Duodenal mucosa (tissue), 2 donors: ENCODE measurements around the gene ATP5PD.

Source experiments
- H3K27ac ChIP-seq: one replicate; pipeline ENCODE4 v1.7.0; 2013; ENCODE audit warnings: low read depth, low read length
- H3K27me3 ChIP-seq, 2 donors: one replicate each; pipeline ENCODE4 v1.7.0; 2013; ENCODE audit warnings: low read length in 2 of 2, control low read depth in 1 of 2; ENCODE audit not compliant: insufficient read depth in 2 of 2, control insufficient read depth in 1 of 2
- H3K36me3 ChIP-seq, 2 donors: one replicate each; pipeline ENCODE4 v1.7.0; 2013; ENCODE audit warnings: low read length in 2 of 2, control low read depth in 1 of 2; ENCODE audit not compliant: insufficient read depth in 2 of 2, control insufficient read depth in 1 of 2
- H3K4me1 ChIP-seq, 2 donors: one replicate each; pipeline ENCODE4 v1.7.0; 2013; ENCODE audit warnings: low read length in 2 of 2, control low read depth in 1 of 2; ENCODE audit not compliant: insufficient read depth in 2 of 2, control insufficient read depth in 1 of 2
- H3K4me3 ChIP-seq, 2 donors: one replicate each; pipeline ENCODE4 v1.7.0; 2013; ENCODE audit warnings: low read length in 2 of 2, low read depth in 1 of 2
- H3K9ac ChIP-seq, 2 donors: one replicate each; pipeline ENCODE4 v1.7.0; 2013; ENCODE audit warnings: low read length in 2 of 2, low read depth in 1 of 2
- H3K9me3 ChIP-seq, 2 donors: one replicate each; pipeline ENCODE4 v1.7.0; 2013; ENCODE audit warnings: low read length in 2 of 2, control low read depth in 1 of 2; ENCODE audit not compliant: control insufficient read depth in 1 of 2

The ATP5PD gene

DNA sequence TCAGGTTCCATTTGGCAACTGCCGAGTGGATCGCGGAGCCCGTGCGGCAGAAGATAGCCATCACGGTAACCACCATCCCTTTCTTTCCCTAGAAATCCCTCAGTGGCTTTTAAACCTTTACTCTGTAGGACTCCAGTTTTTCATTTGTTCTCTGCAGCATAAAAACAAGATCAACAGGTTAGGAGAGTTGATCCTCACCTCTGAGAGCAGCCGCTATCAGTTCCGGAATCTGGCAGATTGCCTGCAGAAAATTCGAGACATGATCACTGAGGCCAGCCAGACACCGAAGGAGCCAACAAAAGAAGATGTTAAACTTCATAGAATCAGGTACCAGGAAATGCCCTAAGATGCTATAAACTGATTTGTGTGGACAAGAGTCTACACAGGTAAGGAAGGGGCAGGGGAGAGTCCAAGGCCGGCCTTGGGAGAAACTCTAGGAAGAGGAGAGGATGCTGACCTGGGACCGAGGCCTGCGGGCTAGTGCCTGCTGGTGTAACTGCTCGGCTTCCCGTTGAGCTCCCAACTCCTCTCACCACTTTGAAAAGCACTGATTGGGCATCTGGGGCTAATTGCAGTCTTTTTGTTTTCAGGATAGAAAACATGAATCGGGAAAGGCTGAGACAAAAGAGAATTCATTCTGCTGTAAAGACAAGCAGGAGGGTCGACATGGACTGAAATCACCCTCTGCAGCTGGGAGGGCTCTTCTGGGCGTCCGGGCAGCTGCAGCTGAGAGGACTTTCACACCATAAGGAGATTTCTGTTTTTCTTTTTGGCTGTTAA is 26.2 kb downstream of the ATP5PD start:
- Histone ChIP-seq H3K9ac (no peak overlapping the region), H3K27me3 (no peaks in the 10 kb centered on the region), H3K9me3 (no peaks in the 10 kb centered on the region), H3K4me1 (no peaks in the 10 kb centered on the region), H3K36me3 (peaks cover 18 to 50% of the 10 kb centered on the region in 2 donors), H3K4me3 (no peak overlapping the region), H3K27ac (no peak overlapping the region)

DNA sequence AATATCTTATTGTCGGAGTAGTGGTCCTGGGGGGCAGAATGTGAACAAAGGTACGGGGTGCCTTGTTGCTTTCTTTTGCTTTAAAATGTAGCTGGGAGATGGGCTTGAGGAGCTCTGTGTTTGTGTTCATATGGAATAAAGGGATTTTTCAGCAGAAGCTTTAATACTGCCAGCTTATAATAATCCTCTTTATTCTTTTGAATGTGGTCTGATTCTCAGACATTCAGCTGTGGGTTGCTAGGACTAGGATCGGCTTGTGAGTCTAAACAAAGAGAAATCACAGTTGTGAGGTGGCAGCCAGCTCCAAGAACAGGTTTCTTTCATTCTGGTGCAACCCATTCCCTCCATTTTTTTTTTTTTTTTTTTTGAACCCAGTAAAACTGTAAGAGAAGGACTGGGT is 27.1 kb downstream of the ATP5PD start:
- Histone ChIP-seq H3K4me1 (no peaks in the 10 kb centered on the region), H3K27me3 (no peaks in the 10 kb centered on the region), H3K9me3 (no peaks in the 10 kb centered on the region), H3K9ac (no peak overlapping the region), H3K4me3 (no peak overlapping the region), H3K36me3 (peaks cover 18 to 50% of the 10 kb centered on the region in 2 donors), H3K27ac (no peak overlapping the region)

DNA sequence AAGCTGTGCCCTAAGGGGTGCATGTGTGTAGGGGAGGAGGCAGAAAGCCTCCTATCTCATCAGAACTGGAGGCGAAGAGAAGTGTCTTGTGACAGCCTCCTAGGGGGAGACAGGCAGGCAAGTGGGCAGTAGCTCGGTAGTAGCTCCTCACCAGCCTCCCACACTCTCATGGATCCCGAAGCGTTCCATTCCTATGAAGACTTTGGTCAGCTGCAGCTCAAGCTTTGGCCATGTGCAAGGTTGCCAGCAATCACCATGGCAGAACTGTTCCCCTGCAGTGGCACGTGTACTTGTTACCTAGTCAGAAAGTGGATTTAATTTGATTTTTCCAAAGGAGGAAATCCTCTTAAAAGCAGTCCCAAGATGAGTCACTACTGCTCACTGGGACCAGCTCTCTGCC is 27.6 kb downstream of the ATP5PD start:
- peaks cover 18 to 50% of the 10 kb centered on the region in 2 donors for H3K36me3 ChIP-seq
- H3K27me3 ChIP-seq: no peaks in the 10 kb centered on the region

DNA sequence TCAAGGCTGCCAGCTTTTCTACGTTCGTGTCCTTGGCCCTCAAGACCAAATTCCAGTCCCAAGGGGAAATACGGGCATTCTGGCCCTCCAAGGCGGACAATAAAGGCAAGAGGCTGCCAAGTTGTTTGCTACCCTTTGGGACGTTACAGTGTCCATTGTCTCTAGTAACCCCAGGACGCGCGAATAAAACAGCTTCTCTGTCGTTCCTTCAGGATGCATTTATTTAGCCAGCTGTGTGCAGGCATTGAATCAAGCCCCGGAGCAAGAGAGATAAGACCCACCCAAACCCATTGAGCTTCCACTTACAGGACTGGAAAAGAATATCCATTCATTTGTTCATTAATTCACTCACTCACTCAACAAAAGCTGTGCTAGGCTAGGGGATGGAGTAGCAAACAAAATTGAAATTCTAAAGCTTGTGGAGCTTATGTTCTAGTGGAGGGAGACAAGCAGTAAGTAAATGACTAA is 33.6 kb downstream of the ATP5PD start:
- peak overlapping the region; percentile 72 to 97 for H3K4me3 ChIP-seq
- H3K27me3 ChIP-seq: no peaks in the 10 kb centered on the region
- H3K9me3 ChIP-seq: no peaks in the 10 kb centered on the region
- H3K36me3 ChIP-seq: peaks cover 4 to 7% of the 10 kb centered on the region in 2 donors
- peaks cover 13 to 22% of the 10 kb centered on the region in 2 donors for H3K4me1 ChIP-seq
- H3K27ac ChIP-seq: no peak overlapping the region
- H3K9ac ChIP-seq: peak overlapping the region; percentile 74 to 83

More for the DNA sequence above, 27.6 kb downstream of the ATP5PD start:
- Histone ChIP-seq H3K27ac (no peak overlapping the region), H3K9me3 (no peaks in the 10 kb centered on the region), H3K4me3 (no peak overlapping the region), H3K4me1 (no peaks in the 10 kb centered on the region), H3K9ac (no peak overlapping the region)

DNA sequence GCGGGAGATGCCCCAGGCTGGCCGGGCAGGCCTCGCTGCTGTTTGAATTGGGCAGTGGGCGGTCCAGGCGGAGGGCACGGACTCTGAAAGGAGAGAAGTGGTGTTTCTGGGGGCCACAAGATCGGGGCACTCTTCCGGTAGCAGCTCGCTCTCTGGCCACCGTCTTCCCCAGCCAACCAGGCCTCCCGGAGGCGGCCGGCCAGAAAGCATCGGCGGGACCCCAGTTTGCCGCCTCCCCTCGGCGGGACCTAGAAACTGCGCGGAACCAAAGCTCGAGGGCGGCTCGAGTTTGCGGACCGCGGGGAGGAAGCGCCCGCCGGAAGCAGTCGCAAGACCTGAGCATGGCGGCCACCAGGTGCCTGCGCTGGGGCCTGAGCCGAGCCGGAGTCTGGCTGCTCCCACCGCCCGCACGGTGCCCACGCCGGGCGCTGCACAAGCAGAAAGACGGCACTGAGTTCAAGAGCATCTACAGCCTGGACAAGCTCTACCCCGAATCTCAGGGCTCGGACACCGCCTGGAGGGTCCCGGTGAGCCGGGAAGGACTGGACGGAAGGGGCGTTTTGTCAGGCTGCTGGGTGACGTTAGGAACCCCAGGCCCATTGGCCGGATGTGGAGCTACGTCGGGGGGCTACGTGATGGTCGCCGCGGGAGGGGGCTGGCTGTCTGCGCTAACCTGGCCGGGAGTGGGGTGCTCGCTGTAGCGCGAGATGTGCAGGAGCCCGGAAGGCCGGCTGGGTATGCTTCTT is 34.2 kb downstream of the ATP5PD start, which contains the start of gene MRPL58:
TSS of gene MRPL58 (plus strand) at position 325 of the 746 bp plus-strand sequence. CDS start at position 342, 17 bp downstream.
- Histone ChIP-seq H3K9ac (peak within 1 kb of the TSS; percentile 74 to 83), H3K27me3 (no peaks in the 10 kb centered on the region), H3K27ac (peak within 1 kb of the TSS; percentile 15), H3K4me3 (peak within 1 kb of the TSS; percentile 72 to 97), H3K36me3 (peaks cover 4 to 7% of the 10 kb centered on the region in 2 donors), H3K9me3 (no peaks in the 10 kb centered on the region), H3K4me1 (peaks cover 13 to 22% of the 10 kb centered on the region in 2 donors)

DNA sequence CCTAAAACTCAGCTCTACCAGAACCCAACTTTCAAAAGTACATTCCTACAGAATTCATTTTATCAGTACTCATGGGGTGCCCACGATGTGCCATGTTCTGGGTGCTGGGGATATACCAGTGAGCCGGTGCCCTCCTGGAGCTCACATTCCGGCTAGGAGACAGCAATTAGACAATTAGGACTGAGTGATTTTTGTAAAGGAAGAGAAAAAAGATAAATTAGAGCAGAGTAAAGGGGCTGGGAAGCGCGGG is 34.7 kb downstream of the ATP5PD start:
- H3K27me3 ChIP-seq: no peaks in the 10 kb centered on the region
- H3K9ac ChIP-seq: peak overlapping the region; percentile 74 to 83
- no peaks in the 10 kb centered on the region for H3K9me3 ChIP-seq
- peak overlapping the region; percentile 15 for H3K27ac ChIP-seq
- H3K4me3 ChIP-seq: peak overlapping the region; percentile 72 to 97
- peaks cover 4 to 7% of the 10 kb centered on the region in 2 donors for H3K36me3 ChIP-seq
- peaks cover 13 to 22% of the 10 kb centered on the region in 2 donors for H3K4me1 ChIP-seq

DNA sequence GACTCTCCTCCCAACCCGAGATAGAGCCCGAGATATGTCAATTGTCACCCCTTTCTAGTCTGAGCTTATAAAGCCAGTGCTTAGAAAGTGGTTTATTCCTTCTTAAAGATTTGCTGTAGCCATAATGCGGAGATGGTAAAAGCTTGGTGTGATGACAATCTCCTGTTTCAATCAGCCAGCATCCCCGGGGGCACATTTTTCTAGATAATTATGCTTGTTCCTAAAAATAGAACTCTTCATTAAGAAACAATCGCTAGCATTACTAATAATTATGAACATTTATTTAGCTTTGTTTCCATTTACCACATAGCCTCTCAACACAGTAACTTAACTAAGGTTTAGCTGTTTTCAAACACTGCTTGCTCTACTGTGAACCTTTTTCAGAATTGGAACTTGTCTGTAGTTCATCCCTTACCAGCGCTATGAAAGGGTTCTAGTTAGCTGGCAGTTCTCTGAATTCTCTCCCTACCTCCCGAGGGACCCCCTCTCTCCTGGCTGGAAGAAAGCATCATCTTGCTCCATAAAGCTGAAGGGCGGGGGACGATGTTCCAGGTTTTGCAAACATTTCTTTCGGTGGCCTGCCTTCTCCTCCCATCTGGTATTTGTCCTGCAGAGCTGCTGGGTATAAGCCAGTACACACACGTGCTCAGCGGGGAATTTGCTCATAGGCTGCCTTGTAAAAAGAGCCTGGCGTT is 35.2 kb downstream of the ATP5PD start:
- Histone ChIP-seq H3K27me3 (no peaks in the 10 kb centered on the region), H3K9ac (peak overlapping the region; percentile 74 to 83), H3K36me3 (peaks cover 1 to 3% of the 10 kb centered on the region in 2 donors), H3K9me3 (no peaks in the 10 kb centered on the region), H3K4me3 (peak overlapping the region; percentile 72 to 97), H3K4me1 (peaks cover 13 to 22% of the 10 kb centered on the region in 2 donors), H3K27ac (no peak overlapping the region)

DNA sequence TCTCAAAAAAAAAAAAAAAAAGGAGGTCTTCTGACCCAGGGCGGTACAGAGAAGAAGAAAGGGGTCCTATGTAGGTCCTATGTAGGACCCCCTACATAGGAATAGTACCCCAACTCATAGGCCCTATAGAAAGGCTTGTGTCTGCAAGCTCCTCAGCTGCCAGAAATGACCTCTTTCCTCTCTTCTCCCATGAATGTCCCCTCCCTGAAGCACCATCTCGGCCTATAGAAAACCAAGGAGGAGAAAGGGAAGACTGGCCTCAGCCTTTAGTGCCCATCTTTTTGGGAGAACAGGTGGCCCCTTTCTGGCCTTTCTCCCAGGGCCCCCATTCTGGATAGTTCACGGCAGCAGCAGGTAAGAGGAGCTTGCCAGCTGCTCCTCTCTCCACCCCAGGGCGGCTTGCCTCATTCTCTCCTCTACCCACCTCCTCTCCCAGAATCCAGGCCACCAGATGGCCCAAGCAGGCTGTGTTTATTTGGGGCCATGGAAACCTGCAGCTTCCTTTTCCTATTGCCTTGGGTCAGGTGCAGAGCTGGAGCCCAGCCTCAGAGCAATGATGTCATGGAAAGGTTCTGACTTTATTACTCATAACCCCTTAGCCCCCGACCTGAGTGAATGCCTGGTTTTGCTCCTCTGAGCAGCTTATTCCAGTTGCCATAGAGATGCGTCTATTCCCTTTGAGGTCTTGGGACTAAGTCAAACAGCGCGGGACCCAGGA is 35.9 kb downstream of the ATP5PD start:
- Histone ChIP-seq H3K4me1 (peaks cover 13 to 22% of the 10 kb centered on the region in 2 donors), H3K27me3 (no peaks in the 10 kb centered on the region), H3K36me3 (no peaks in the 10 kb centered on the region), H3K27ac (no peak overlapping the region), H3K9me3 (no peaks in the 10 kb centered on the region), H3K4me3 (no peak overlapping the region), H3K9ac (no peak overlapping the region)

DNA sequence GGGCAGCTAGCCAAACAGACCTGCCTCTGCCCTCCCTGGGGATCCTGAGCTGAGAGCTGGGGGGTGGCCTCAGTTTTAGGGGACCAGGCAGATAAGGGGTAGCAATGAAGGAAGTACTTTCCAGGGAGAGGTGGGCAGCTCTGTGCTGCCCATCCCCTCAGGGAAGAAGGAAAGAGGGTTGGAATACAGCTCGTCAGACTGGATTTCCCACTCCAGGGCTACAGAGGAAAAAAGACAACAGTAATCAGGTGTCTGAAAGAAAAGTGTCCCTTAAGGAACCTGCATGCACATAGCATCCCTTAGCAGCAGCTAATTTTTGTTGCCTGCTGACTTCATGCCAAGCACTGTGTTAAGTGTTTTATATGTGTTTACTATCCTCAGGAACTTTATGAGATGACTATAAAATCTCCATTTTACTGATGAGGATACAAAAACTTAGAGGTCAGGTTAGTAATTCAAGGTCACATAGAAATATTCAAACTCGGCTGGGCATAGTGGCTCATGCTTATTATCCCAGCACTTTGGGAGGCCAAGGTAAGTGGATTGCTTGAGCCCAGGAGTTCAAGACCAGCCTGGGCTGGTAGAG is 37.5 kb downstream of the ATP5PD start:
- Histone ChIP-seq H3K4me1 (peaks cover 13 to 22% of the 10 kb centered on the region in 2 donors), H3K27ac (no peak overlapping the region), H3K9ac (no peak overlapping the region), H3K36me3 (peaks cover 0 to 10% of the 10 kb centered on the region in 2 donors), H3K9me3 (no peaks in the 10 kb centered on the region), H3K27me3 (no peaks in the 10 kb centered on the region), H3K4me3 (no peak overlapping the region)
